HG03439 (cell line): ENCODE data around the gene BCR.

Source experiments
- ATAC-seq: cut with Tn5 transposase; IDR thresholded peaks from one replicate; pipeline ENCODE4 v1.9.1; 2021; ENCODE audit warnings: mild to moderate bottlenecking, moderate library complexity; ENCODE audit not compliant: unreplicated experiment

The BCR gene

DNA sequence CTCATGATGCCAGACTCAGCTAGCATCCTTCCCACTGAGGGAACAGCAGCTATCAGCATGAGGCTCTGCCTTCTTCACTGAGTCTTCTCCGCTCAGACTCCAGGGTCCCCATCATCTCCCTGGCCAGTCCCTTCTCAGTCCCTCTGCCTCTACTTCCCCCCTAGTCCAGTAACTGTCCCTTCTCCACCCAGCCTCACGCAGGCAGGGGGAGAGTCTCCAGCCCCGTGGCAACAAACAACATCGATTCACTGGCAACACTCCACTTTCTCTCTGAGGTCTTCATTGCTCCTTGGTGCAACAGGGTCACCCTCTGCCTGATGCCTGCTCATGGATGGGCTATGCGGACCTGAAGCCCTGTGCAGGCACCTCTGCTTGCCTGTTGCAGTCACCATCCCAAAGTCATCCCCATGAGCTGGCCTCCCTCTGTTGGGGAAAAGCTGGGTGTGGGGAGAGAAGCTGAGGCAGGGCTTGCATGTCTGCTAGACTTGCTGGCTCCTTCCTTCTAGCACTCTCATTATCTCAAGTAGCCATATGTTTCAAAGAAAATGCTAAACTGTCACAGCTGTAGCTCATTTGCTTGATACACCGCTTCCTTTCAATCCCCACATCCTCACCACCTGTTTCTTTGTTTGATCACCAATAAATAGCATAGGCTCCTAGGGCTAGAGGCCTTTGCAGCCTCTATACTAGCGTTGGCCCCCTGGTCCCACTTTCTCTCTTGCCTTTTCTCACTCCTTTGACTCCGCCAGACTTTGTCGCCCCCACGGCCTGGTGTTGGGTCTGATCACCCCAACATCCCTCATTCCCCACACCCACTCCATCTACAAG is 4.3 kb upstream of the BCR start:
- no peak for ATAC-seq

DNA sequence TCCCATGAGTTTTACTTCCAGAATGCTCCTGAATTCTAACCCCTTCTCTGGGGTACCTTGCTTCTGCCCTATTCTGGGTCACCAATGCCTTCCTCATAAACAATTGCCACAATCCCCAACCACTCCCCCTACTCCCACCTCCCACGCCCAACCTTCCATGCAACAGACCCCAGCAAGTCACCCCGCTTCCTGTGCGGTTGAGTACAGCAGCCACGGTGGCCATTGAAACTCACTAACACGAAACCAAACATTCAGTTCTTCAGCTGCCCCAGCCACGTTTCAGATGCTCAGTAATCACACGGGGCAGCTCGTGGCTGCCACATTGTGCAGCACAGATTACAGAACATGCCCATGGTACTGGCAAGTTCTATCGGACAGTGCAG is 3.7 kb upstream of the BCR start:
- no peak for ATAC-seq

GRCh38 chr22:23177197-23177596 is 3.1 kb upstream of the BCR start:
- no peak for ATAC-seq

DNA sequence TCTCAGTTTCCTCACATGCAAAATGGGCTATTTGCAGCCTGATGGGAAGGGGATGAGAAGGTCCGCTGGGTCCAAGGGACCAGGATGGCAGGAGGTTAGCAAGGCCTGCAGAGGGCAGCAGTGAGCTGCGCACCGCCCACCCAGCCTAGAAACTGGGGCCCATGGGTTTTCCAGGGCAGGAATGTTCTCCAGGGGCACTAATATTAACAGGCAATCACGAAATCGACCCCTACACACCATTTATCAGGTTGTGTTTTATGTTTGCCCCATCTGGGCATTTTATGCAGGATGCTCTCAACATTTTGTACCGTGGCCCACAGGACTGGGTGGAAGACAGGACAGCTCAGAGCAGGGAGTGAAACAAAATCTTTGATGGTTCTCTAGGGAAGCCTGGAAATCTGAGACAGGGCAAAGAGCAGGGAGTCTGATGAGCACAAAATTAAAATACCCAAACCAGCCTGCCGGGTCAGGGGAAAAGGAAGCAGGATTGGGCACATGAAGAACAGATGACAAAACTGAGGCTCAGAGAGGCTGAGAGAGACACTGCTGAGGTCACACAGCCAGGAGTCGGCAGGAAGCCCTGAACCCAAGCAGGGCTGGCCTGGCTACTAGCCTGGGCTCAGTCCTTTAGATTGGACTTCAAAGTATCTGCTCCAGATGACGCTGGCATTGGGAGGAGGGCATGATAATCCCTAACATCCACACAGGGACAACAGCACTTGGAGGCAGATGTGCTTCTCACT is 1.6 kb upstream of the BCR start:
- ATAC-seq, result no peak

DNA sequence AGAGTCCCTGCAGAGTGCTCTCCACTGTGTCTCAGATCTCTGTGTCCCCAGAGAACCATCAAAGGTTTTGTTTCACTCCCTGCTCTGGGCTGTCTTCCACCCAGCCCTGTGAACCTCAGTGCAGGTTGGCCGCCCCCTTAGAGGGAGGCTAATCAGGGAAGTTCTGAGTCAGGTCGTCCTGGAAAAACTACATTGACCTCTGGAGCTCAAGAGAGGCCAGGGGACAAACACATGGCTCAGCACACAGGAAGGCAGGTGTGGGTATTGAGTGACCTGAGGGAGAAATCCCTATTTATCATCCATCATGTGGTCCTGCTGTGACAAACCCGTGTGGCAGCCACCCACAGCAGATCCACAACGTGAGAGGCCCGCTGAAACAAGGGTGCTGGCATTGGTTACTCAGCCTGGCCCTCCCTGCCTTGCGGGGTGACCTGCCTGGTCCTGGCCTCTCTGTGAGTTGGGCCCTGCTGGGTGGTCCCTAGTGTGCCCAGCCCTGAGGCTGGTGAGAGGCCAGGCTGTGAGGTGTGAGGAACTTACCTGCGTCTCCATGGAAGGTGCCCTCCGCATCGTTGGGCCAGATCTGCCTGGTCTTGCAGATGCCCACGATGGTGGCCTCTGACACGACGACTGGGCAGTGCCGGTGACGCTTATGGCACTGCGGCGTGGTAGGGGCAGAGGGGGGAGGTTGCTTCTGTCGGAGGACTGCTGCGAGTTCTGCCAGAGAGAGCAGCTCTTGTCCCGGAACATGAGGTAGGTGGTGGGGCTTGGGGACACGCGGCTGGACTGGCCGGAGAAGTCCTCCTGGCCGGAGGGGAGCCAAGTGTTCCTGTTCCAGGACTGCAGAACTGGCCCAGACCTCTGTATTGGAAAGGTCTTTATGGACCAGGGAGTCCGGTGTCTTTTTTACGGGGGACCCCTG is 669 bp upstream of the BCR start:
- ATAC-seq, result no peak

GRCh38 chr22:23180893-23181720 is 798 bp downstream of the BCR start:
- ATAC-seq, result no peak

- ATAC-seq, result no peak
These were observed 1.5 kb downstream of the BCR start for GRCh38 chr22:23181721-23182308.

- ATAC-seq, result no peak
These were observed 2.2 kb downstream of the BCR start for GRCh38 chr22:23182309-23183060.

DNA sequence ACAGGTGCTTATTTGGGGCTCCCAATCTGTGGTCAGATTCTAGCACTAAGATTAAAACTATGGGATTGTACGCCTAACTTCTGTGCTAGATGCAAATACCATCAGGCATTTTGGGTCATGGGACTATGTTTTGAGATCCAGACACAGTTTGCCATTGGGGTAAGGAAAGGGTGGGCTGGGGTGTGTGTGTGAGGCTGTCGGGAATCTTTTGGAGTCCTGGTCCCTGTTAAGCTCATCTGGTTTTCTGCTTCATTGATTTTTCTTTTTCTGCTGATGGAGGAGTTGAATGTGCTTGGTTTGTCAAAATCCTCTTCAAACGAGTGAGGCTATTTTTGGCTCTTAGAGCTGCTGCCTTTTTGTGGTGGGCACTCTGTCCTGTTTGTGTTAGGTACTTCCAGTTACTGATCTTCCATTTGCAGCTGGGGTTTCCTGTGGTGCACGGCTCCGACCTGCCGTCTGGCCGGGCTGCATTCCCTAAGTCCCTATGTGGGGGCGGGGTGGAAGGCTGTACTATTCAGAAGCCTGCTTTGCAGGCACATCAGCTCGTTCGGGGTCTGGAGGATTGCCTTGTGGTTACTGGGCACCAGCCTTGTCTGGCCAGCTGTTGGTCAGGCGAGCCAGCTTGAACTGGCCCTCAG is 2.9 kb downstream of the BCR start:
- ATAC-seq, result no peak

GRCh38 chr22:23184100-23184763 is 3.9 kb downstream of the BCR start:
- ATAC-seq, result no peak

DNA sequence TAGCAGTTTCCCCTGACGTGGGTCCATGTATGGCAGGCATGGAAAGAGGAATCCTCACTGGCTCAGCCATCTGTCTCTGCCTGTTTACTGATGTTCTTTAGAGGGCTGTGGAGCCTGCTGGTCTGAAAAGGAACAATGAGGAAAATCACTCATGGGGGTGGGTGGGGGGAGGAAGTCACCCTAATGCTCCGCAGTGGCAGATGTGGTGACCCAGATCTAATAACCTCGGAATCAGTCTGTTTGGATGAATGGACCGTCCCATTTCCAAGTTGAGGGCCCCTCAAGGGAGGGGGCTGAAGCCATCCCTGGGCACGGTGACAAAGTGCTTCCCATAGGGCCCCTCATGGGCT is 4.4 kb downstream of the BCR start:
- no peak for ATAC-seq

- ATAC-seq, result no peak
These were observed 6.9 kb downstream of the BCR start for GRCh38 chr22:23187211-23187610.

DNA sequence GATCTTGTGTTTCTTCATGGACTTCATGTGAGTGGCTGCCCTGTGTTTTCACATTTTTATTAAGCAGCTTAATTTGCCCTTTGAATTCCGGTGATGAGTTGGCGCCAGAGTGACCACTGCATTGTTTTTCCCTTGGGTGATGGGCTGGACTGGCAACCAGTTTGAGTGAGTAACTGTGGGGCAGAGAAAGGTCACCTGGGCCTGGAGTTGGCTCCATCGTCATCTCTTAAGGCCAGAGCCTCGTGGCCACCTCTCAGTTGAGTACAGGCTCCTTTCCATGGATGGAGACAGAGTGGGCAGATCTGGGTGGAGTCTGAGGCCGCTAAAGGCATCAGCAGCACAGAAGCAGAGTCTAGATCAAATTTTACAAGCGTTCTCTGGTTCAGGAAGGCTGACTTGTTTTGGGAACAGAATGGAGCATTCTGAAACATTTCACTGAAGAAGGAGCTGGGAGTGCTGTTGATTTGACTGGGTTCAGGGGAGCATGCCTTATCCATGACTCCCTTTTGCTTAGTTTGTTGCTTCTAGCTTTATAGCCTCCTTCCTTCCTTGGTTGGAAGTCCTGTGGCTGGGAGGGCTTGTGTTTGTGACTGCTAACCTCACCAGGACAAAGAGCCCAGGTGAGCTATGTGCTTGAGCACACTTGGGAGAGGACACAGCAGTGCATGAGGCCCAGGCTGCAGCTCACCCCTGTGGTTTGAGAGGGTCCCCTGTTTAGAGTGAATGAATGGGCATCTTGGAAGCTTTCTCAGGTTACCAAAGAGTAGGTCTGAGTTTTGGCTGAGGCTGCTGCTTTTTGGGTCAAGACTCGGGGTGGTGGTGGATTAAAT is 7.8 kb downstream of the BCR start:
- ATAC-seq, result no peak

DNA sequence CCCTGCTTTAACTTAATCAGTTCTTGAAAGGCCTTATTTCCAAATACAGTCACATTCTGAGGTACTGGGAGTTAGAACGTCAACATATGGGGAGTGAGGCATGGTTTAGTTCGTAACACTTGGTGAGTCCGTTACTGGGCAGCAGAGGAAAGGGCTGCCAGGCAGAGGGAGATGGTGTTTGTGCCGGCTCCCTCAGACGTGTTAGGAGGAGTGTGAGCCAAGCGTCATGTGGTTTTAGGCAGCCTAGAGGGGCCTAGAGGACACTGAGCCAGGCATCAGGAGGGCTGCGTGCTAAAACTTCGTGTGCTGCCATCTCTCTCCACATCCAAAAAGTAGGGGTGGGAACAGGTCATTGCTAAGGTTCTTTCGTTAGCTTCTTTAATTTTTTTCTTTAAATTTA is 10.2 kb downstream of the BCR start:
- no peak for ATAC-seq

DNA sequence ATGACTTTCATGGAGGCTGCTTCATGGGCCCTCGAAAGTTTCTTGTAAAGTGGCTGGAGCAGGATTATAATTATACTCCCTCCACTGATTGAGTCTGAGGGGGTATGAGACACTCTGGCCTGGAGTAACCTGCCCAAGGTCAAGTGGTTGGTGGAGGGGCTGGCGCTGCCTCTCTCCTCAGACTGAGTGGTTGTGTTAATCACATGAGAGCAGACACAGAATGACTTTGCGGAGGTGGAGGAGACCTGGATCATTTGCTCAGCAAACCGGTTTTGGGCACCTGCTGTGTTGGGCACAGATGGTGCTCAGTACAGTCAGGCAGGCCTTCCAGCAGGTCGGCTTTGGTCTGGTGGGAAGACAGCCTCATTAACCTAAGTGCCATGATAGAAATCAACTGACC is 11.8 kb downstream of the BCR start:
- ATAC-seq, result no peak

DNA sequence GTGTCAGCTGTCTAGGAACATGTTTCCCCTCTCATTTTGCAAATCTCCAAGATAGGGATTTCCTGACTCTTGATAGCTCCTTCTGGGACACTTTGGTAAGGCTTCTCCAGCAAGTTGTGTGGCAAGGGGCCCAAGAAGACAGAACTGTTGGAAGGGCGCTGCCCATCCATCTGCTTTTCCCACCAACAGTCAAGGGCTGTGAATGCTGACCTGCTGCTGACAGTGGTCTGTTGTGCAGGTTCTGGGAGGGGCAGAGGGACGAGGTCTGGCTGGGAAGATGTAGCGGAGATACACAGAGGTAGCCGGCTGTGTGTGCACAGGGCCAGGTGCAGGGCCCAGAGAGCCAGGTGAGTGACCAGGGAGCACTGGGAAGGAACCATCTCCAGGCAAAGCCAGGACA is 12.2 kb downstream of the BCR start:
- ATAC-seq, result no peak

DNA sequence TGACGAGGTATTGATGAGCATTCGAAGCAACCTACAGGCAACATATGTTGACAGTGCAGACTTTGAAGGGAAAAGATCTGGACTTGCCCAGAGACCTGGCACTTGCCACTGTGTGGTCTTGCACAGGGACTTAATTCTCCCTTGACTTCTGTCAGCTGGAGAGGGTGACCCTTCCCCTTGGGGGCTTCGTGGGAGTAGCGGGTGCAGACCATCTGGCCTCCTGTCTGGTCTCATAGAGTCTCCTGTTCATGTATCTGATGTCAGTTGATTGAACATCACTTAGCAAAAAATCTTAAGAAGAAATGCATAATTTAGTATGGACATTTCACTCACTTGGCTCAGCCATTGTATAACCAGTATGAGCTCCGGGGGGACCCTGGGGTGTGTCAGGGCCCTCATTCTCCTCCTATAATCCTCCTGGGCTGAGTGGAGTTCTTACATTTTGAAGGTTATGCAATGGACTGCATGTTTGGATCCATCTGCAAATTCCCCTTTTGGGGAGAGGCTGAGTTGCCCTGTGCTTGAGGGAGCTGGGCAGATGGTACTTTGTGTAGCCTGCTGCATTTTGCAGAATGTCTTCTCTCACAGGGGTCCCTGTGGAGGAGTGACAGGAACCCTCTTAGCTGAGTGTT is 13.0 kb downstream of the BCR start:
- ATAC-seq, result no peak
